GM19452 (cell line): ENCODE results near the gene ABHD15.
"Not testable (repeated sequence)": the region's sequence is repeated elsewhere in the genome, so short reads cannot be mapped to it uniquely, and the experiment has no call there.

ENCODE experiments used
- ATAC-seq: cut with Tn5 transposase; IDR thresholded peaks from one replicate; pipeline ENCODE4 v1.9.1; 2021; ENCODE audit not compliant: unreplicated experiment

Gene ABHD15

DNA sequence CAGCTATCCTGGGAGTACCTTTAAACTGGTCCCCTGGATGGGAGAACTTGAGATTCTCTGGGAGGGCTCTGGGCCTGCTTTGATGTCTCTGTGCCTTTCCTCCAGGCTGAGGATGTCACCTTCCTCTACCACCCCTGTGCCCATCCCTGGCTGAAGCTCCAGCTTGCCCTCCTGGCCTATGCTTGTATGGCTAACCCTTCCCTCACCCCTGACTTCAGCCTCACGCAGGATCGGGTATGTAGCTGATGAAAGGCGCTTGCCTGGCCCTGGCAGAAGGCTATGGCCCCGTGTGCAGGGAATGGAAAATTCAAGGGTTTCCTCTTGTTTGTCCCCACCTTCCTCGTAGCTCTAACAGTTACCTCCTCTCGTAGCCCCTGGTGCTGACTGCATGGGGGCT is 4.6 kb upstream of the ABHD15 start:
- ATAC-seq = no peak

DNA sequence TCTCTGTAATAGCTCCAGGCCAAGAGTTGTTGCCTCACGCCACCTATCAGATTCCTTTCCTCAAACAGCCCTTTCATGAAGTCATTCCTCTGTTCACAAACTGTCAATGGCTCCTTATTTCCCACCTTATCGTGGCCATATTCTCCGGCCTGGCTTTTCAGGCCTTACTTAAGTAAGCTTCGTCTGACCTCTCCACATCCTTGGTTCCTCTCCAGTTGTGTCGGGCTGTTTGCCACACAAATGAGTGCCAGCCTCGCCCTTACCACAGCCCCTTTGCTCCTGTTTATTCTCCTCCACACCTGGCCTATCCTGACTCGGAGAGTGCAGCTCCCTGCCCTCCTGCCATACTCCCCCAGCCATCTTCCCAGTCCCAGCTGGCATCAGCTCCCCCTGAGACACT is 3.7 kb upstream of the ABHD15 start:
- ATAC-seq = no peak

DNA sequence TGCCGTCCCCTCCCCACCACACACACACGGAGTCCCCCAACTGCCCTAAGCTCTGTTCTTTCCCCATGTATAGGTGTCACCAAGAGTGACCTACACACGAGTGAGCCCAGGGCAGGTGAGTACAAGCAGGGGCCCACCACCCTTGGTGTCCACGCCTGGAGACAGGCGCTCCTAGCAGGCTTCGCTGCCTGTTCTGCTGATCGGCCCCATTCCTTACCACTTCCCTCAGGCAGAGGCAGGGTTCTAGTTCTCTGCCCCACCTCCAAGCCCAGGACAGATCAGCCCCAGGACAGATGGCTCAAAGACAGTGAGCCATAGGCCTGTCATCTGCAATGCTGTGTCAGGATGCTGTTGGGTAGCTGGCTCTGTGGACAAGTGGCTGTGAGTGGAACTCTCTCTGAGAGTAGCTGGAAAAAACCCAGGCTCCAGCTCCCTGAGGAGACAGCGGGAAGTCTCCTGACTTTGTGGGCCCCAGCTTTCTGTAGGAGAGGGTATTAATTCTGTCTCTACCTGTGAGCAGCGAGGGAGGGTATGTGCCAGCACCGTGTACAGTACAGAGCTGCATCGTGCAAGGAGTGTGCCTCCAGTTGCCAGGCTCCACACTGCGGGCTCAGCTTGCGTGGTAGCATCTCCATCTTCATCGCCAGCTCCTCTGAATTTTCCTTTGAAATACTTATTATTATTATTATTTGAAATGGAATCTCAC is 2.6 kb upstream of the ABHD15 start:
- ATAC-seq = no peak

DNA sequence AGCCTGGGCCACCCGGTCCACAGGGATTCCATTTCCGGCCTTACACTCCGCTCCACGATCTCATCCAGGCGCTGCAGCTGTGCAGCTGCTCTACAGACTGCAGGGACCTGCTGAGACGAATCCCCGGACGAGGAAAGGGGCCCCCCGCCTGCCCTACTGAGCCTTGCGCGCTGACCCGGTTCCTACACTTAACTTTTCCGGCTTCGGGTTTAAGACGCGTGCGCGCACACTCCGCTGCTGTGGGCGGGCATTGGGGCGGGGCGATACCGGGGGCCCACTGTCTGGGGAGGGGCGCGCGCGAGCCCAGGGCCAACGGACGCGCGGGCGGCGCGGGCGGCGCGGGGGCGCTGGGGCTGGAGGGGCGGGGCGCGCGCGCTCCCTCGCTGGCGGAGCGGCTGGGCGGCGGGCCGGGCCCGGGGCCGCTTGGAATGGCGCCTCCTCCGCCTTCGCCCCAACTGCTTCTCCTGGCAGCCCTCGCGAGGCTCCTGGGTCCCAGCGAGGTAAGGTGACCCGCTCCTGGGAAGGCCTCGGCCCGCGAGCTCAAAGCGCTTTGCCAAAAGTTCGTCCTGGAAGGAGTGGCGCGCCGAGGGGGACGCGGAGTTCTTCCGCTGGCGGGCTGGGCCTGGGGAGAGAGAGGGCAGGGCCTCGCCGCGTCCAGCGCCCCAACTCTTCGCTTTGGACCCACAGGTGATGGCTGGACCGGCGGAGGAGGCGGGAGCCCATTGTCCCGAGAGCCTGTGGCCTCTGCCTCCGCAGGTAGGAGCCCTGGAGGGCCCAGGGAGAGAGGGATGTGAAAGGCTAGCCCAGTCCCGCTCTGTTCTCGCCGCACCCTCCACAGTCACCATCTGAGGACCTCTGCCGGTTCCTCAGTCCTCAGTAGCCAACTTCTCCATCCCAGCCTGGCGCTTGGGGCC is 1.8 kb upstream of the ABHD15 start, which contains the start of gene TP53I13:
Gene TP53I13, plus strand, starts transcription at position 371 of the 914 bp plus-strand sequence. Its CDS starts 58 bp downstream, at position 429.
- ATAC-seq = no peak

DNA sequence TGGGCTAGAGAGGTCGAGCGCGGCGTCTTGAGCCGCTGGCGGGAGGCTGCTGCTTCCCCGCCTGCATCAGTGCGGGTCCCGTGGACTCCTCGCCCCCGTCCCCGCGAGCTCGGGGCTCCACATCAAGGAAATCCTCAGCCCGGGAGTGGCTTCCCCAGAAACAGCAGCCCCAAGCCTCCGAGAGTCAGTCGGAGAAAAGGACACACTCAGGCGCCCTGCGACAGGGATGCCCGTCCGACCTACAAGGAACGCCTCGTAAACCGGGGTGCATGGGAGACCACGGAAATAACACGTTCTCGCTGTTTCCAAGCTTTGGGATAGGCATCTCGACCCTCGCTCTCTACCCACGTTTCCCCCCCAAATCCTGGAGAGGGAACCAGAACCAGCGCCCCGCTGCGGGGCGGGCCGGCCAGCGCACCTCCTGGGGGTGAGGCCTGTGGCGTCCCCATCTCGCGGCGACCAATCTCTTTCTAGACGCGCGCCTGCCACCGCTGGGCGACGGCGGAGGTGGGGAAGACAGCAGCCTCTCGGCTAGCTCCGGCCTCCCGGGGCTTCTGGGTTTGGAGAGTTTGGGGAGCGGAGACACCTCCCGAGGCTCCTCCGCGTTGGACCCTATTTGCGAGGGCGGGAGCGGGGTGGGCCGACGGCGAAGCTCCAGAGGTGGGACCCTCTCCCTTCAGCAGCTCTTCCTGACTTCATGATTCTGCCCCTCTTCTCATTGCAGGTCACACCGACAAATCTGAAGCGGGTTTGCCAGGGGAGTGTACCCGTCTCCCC is 905 bp upstream of the ABHD15 start:
- no peak for ATAC-seq

DNA sequence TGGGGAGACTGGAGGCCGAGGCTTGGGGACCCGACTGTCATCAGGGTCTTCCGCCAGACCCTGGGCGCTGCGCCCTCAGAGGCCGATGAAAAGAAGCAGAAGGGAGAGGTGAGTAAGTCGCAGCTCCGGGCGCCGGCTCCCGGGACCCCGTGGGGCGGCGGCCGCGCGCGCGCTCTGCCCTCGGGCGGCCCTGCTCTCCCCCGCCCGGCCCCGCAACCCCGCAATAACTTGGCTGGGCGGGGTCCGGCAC is 392 bp upstream of the ABHD15 start:
- ATAC-seq = no peak

DNA sequence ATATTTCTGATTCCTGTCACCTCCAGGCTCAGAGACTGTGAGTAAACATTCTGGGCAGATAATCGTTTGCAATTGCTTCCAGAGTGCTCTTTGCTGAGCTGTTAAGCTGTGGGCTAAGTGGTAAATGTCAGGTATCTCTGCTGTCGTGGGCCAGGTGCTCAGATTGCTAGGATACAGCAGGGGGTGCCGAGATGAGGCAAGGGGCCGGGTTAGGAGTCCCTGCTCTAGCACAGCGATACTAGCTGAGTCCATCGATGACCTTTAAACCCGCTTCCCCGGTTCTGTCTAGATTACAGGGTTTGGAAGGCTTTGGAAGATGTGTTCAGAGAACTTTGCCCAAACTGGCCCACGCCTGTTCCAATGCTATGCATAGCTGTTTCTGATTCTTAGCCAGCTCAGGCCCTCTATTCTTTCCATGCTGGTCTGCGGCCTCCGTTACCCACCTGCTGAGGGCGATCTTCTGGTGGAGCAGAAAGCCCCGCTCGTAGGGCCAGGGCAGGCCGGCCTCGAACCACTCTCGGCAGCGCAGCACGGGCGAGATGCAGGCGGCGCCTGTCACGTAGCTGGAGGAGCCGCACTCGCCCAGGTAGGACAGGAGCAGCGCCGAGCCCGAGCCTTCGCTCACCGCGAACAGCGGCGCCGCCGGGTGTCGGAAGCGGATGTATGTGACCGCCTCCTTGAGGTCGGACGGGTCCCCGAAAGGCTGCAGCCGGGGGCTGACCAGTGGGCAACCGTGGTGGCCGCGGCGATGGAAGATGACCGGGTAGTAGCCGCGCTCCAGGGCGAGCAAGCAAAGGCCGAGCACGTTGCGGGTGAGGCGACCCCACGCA is 979 bp downstream of the ABHD15 start:
- no peak for ATAC-seq

DNA sequence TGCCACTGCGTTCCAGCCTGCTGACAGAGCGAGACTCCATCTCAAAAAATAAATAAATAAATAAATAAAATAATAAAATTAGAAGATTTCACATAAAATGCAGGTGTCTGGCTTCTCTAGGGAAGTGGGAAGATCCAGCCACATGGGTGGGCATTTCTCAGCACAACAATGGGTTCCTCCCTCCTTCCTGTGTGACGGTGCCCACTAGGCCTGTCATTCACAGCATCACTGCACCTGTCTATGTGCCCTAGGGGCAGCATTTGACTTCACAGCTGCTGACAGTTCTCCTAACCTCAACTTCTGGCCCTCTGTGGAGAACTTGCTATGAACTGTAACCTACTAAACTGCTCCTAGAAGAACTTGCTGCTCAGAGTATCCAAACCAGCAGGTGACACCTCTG is 3.0 kb downstream of the ABHD15 start:
- ATAC-seq = no peak

DNA sequence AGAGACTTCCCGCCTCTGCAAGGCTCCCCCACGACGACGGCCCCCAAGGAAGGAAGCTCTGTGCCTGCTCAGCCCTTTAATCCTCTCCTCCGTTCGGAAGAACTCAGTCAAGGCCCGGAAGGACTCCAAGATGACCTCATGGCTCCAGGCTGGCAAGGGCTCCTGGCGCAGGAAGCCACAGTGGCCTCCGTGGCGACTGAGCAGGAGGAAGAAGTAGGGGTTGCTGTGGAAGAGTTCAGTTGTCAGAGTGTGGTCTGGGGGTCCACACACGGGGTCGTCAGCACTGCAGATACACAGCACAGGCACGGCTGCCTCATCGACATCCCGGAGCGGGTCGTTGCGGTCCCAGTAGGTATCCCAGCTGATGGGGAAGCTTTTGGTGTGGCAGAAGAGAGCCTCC is 4.2 kb downstream of the ABHD15 start:
- no peak for ATAC-seq

DNA sequence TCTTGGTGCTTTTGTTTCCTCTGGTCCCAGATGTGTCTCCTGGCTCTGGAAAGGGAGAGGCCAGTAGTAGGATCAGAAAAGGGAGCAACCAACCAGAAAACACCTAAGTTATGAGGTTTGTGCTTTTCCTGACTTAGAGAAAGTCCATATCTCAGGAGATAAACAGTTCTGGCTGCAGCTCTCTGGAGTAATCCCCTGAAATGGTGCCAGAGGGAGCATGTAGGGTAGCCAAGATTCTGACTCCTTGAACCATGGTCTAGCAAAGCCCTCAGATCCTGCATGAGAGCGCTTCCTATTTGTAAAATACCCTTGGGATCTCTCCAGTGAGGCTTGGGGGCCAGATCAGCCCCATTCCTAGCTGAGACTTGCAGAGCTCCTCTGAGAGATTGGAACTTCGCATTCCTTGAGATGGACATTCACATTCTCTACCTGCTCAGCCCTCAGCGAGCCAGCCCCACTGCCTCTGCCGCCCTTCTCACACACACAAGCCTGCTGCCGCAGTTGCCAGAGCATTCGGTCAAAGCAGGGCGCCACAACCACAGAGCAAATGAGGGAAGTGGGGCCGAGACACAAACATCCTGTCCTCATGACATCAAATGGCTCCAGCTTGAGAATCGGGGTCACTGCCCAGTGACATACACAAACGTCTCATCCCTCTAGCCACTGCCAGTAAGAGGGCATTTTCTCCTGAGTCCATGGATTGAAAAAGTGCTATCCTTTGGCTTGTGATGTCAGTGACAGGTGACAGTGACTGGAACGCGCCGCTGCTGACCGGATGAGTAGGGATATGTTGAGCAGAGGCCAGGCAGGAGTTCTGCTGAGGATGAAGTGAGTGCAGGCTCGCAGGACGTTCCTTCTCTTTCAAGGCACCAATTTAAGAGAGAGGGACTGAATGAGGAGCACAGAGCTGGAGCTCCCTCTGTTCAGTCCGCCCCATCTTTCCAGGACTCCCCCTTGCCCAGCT is 5.0 kb downstream of the ABHD15 start:
- ATAC-seq = no peak

DNA sequence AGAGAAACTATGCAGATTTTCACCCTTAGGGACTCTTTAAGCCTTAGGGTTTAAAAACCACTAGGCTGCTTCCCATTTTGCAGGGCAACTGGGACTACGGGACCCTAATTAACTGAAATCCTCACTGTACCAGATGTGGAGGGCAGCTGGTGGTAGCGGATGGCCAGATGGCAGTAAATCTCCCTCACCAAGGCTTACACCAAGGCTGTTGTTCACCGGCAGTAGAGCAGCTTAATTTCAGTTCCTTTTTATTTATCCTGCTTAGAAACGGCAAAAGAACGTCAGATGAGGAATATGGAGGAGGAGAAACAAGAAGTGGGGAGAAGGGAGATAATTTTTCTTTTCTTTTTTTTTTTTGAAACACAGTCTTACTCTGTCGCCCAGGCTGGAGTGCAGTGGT is 6.5 kb downstream of the ABHD15 start:
- ATAC-seq = no peak

DNA sequence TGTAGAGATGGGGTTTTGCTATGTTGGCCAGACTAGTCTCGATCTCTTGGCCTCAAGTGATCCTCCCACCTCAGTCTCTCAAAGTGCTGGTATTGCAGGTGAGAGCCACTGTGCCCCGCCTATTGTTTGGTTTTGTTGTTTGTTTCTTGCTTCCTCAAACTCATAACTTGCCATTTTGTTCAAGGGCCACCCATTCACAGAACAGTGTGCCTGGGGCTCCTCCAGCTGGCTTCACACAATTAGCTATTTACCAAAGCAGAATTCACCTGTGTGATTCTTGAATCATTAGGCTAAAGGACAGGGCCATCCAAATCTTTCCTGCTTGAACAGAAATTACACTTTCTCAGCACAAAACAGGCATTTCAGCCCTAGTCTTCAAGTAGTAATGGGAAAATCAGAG is 7.2 kb downstream of the ABHD15 start:
- no peak for ATAC-seq

DNA sequence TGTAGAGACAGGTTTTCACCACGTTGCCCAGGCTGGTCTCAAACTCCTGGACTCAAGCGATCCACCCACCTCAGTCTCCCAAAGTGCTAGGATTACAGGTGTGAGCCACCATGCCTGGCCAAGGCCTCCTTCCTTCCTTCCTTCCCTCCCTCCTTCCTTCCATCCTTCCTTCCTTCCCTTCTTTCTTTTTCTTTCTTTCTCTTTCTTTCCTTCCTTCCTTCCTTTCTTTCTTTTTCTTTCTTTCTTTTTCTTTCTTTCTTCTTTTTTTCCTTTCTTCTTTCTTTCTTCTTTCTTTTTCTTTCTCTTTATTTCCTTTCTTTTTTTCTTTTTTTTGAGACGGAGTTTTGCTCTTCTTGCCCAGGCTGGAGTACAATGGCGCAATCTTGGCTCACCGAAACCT is 8.7 kb downstream of the ABHD15 start:
- not testable (repeated sequence) for ATAC-seq

DNA sequence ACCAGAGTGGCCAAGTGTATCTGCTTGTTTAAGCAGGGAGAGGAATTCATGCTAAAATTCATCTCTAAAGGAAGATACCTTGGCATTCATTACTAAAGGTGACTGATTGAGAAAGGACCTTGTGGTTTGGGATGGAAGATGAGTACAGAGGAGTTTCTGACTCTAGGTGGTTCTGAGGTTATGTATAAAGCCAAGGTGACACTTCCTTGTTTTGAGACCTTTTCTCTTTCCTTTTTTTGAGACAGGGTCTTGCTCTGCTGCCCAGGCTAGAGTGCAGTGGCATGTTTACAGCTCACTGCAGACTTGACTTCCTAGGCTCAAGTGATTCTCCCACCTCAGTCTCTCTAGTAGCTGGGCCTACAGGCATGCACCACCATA is 9.1 kb downstream of the ABHD15 start:
- no peak for ATAC-seq

DNA sequence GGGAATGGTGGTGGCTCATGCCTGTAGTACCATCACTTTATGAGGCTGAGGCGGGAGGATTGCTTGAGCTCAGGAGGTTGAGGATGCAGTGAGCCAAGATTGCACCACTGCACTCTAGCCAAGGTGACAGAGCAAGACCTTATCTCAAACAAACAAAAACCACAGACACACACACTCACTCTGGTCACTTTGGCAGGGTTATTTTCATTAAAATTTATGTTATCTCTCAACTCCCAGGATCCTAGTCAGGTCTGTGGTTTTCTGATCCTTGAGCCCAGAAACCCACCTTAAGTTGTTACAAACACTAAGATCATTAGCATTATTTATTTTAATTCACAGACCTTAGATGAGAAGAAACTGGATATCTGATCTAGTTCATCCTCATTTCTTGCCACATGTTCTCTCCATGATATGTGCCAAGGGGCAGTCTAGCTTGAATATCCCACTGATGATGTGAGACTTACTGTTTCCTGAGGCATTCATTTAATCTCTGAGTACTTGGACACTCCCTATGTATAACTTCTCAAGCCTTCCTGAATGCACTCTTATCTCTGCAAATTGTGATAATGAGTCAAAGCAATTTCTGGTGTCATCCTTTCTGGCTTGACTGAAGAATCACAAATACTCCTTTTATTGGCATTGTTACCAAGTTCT is 9.6 kb downstream of the ABHD15 start:
- no peak for ATAC-seq

DNA sequence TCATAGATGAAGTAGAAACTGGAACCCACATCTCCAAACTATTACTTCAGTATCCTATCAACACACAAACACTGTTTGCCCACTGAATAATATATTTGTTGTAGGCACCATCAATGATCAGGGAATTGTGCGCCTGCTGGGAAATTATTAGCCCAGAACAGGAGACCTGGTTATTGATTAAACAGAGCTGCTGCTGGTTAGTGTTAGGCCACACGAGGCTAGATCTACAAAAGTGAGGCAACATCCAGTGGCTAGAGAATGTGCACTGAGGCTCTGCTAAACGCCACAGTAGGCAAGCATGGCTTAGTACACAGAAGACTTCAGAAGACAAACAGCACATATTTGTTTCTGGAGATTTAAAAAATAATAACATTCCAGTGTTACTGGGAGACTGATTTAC is 11.0 kb downstream of the ABHD15 start:
- no peak for ATAC-seq

DNA sequence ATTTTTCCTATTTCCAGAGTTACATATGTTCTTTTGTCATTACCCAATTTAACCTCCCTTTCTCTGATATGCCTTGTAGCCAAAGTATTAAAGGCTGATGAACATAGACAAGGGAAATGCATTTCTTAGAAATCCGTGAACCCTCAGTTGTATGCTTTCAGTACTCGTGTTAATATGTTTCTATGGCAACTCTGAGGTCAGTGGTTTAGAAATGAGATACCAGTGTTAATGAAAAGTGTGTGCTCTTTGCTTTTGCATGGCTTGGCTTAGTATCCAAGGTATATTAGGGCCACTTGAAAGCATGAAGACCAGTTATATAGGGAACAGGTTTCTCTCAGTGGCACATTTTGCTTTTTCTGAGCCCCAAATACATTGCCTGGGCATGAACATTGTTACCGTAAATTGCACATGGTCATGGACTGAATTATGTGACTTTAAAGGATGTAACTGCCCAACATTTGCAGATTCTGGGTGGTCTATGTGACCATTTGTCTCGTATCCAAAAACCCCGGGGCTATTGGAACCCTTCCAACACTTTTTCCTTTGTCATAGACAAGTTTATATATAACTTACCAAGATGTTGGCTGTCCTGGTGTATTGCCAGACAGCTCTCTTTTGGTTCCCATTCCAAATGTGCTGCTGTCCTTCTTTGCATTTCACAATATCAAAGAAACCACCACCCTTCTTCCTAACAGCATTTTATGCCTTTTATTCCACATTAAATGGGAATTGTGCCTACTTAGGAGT is 17.5 kb downstream of the ABHD15 start:
- no peak for ATAC-seq

DNA sequence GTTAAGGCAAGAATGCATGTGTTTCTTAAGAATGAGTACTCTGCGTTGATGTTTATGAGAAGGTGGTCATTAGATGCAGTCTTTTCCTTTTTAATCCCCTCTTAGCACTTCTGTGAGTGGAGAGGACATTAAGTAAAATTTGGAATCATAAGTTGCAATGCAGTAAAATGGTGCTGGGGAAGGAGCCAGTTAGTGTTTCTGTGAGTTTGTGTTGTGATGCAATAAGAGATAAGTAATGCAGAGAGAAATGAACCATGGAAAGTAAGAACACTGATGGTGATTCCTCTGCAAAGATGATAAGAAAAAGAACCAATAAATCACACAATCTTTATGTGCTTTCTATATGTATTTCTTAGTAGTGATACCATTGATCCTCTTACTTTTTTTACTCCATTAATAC is 20.0 kb downstream of the ABHD15 start:
- ATAC-seq = no peak

DNA sequence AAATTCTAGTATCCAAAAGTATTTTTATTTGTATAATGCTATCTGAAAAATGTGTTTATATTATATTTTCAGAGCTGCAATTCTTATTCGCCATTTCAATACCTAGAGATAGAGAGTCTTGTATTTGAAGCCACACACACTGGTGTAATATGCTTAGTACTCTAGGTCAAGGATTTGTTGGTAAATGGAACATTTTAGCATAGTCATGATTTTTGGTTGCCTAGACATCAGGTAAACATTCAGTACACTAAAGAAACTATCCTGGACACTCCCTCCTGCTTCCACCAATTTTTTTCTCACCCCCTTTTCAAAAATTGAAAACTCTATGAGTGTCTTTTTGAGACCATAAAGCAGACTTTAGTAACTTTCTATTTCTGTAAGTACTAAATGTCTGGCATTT is 20.8 kb downstream of the ABHD15 start:
- no peak for ATAC-seq
